GM21367 (cell line): ENCODE results near the gene ALG3.
A peak's percentile ranks its signal among the peaks of the same experiment; 100 is the strongest.

Experiments used
- ATAC-seq: cut with Tn5 transposase; IDR thresholded peaks from one replicate; pipeline ENCODE4 v1.9.1; 2021; ENCODE audit not compliant: unreplicated experiment

Gene ALG3

DNA sequence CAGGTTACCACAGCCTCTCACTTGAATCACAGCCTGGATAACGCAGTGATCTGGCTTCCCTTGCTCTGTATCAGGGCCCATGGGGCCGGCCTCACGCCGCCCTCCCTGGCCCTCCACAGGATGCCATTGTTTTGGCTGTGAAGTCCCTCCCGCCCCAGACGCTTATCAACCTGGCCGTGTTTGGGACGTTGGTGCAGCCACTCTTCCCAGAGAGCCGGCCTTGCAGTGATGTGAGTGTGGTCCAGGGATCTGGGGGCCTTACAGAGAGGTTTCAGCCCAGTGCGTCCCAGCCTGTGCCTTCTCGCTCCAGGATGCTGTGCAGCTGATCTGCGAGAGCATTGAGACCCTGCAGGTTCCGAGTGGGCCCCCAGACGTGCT is 12.7 kb downstream of the ALG3 start:
- ATAC-seq: no peak

DNA sequence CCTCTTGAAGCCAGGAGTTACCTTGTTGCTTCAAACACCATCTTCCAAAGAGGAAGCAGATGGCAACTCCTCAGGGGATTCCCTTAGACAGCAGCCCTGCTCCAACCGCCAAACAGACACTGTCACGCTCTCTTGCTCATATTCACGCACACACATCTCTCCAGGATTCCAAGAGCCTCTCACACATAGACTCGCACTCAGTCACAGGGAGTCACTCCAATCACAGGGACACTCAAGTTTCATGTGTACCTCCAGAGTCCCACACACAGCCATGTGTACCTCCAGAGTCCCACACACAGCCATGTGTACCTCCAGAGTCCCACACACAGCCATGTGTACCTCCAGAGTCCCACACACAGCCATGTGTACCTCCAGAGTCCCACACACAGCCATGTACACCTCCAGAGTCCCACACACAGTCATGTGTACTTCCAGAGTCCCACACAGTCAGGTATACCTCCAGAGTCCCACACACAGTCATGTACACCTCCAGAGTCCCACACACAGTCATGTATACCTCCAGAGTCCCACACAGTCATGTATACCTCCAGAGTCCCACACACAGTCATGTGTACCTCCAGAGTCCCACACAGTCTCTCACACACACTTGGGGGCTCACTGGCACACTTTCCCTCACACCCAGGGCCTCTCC is 13.3 kb downstream of the ALG3 start:
- ATAC-seq: no peak

DNA sequence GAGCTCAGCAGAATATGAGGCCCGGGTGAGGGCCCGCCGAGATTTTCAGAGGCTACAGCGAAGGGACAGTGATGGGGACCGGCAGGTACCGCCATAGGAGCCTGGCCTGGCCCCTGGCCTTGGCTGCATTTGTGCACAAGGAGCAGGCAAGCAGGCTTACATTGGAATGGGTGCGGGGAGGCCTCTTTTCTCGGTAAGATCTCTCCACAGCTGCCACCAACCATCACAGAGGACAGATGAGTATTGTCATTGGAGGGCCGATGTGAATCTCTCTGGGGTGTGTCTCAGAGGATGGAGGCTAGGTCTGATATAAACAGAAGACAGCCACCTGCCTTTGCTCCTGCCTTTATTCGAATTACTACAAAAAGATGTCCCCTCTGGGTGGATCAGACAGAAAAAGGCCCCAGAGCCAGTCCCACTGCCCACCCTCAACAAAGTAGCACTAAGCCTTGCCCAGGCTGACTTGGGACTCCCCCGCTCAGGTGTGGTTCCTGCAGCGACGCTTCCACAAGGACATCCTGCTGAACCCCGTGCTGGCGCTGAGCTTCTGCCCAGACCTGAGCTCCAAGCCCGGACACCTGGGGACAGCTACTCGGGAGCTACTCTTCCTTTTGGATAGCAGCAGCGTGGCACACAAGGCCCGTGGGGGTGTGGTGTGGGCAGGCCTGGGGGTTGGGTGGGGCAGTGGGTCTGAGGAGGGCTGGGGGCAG is 13.9 kb downstream of the ALG3 start:
- no peak for ATAC-seq

DNA sequence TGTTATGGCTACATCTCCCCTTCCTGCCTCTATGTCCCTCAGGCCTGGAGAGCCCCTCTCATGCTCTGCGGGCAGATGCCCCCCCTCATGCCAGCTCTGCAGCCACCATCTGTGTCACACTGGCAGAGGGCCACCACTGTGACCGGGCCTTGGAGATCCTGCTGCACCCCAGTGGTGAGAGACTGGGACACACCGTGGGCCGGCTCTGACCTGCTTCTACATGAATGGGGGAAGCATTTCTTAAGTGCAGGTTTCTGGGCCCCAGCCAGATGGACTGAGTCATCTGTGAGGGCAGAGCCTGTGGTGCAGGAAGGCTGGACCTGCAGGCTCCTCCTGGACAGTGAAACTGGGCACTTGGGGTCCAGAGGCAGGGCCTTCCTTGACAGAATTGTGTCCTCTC is 14.5 kb downstream of the ALG3 start:
- ATAC-seq: no peak

DNA sequence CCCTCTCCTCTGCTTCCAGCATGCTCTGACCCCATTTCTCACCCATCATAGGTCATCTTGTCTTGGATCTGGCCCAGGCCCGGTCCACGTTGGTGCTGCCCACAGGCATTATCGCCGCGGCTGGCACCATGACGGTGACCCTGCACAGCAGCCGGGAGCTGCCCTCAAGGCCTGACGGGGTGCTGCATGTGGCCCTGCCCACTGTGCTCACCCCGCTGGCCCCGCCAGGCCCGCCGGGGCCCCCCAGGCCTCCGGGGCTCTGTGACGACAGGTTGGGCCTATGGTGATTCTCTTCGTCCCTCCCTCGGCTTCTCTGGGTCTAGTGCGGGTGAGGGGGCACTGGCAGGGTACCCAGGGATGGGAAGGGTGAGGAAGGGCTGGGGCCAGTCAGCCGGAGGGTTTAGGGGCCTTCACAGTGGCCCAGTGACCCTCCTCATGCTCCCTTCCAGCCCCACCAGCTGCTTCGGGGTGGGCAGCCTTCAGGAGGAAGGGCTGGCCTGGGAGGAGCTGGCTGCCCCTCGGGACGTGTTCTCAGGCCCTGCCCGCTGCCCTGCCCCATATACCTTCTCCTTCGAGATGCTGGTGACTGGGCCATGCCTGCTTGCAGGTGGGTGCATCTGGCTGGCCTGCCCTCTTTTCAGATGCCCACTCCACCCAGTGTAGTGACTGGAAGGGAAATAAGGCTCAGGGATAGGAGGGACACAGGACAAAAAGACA is 15.5 kb downstream of the ALG3 start:
- ATAC-seq: no peak

DNA sequence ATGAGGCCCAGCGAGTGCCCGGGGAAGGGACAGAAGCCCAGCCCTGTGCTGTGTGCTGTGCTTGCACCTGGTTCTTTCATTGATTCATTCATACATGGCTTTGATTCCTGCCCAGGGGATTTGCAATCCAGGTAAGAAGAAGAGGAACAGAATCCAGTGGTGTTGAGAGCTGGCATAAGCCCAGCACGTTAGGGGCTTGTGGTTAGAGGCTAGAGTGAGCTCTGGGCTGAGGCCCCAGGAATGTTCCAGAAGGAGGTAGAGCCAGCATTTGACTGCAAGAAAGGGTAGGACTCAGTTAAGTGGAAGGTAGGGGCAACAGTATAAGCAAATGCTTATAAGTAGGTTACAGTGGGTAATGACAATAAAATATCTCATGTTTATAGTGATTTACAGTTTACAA is 17.1 kb downstream of the ALG3 start:
- no peak for ATAC-seq

DNA sequence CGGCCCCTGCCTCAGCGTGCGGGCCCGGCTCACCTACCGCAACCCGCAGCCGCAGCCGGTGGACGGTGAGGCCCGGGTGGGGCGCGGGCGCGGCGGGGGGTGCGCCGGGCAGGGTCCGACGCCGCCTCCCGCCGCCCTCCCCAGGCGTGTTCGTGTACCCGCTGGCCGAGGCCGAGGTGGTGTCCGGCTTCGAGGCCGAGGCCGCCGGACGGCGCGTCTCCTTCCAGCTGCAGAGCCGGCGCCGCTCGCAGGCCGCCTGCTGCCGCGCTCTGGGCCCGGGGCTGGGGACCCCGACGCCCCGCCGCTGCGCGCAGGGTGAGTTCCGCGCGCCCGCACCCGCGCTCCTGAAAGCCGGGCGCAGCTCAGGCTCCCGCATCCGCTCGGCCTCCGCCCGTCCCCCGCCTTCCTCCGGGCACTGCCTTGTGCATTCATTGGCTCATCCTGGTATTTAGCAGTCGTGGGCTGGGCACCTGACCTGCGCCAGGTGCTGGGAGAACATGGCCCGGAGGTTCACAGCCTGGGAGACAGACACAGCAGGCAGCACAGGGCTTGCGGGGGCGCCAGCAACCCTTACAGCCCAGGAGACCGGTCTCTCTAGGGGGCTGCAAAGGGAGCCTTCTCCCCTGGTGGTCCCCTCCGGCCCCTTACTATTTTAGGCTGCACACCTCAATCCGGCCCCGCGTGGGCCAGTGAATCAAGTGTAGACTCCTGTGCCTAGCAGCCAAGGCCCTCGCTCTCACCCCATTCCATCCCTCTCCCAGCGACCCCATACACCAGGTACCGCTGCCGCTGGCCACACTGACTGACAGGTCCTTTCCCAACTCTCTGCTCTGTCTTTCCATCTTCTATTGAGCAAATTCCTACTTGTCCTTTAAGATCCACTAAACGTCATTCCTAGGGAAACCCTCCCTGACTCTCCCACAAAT is 17.9 kb downstream of the ALG3 start:
- ATAC-seq: no peak

DNA sequence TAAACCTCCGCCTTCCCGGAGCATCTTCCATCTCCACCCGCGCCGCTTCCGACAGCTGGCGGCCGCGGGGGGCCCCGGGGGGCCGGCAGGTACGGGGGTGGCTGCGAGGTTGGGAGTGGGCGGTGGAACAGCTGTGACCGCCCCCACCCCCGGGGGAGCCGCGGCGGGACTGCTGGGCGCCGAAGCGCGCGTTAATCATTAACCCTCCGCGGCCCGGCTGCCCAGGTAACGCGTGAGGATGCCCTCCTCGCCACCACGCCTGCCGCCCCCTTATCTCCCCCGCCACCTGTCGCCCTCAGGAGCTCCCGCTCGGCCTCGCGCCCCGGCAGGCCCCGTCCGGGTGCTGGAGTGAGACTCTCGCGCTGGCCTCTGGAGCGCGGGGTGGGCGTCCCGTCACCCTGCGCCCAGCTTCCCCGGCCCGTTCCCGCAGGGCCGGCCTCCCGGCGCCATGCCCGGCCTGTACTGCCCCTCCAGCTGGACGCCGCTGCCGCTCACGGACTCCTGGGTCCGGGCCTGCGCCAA is 18.6 kb downstream of the ALG3 start:
- ATAC-seq: no peak

DNA sequence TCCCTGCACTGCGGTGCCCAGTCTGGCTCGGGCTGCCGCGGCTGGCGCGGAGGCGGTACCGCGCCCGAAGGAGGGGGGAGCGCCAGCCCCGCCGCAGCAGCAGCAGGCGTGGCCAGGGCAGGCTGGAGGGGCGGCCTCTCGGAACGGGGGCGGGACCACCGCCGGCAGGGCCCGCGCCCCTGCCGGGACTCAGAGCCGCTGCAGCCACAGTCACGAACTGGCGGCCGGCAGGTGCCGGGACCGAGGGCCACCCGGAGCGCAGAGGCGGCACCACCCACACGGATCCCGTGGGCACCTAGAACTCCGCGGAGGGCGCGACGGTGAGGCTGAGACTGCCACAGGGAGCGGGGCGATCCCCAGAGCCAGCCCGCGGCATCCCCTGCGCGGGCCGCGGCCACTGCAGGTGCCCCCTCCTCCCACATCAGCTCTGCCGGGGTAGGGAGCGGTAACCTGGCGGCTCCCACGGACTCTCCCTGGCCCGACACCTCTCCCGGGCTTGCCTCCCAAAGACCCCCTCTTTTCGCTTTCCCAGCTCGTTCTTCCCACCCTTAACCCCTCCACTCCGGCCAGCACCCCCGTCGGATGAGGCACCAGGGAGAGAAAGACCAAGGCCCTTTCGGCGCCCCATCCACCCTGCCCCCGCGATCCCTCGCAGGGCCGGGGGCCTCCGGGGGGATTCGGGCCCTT is 19.2 kb downstream of the ALG3 start, which contains the start of gene VWA5B2:
VWA5B2 (plus strand) TSS at position 192 of the 687 bp plus-strand sequence. CDS start 944 bp downstream, outside the sequence.
- peak; percentile 71 for ATAC-seq

DNA sequence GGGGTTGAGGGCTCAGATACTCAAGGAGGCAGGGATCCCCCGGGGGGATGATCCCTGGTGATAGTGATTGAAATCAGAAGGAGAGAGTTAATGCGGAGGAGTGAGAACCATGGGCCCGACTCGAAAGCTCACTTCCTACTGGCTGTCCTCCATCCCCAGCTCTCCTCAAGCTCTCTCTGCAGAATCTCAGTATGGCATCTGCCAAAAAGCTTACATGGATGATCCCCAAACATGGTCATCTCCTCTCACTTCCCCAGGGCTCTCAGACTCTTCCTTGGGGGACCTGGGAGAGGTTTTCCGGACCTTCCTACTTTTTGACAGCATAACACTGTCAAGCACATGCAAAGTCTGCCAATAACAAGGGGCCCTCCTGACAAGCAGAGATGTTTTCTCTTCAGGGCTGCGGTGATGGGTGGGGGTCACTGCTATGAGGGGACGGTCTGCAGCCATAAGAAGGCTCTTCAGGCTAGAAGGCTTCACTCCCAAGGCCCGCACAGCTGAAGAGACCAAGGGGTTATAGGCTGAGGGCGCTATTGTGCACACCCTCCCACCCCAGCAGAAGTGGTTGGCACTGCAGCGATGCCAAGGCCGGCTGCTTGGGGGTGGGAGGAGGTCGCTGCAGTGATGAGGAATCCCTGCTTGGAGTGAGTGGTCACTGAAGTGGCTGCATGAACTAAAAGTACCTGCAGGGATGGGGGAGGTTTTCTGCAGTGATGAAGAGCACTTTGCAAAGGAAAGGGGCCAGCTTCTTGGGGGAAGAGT is 20.2 kb downstream of the ALG3 start:
- ATAC-seq: no peak

DNA sequence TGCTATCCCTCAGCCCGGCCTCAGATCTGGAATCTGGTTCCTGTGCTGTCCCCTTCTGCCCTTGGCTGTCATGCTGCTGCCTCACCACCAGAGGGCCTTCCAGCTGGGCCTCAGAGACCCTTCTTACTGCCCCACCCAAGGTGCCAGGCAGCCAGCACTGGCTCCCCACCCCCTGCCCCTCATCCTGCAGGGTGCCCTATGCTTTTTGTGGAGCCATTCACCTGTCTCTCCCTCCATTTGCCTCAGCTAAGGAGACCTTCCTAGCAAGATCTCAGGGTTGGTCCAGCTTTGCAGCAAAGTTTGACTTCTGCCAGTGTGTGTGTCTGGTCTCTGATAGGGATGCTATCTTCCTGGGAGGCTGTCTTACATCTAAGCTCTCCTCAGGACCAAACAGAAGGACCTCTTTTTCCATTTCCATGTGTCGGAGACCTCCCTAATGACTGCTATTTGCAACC is 21.3 kb downstream of the ALG3 start:
- no peak for ATAC-seq

DNA sequence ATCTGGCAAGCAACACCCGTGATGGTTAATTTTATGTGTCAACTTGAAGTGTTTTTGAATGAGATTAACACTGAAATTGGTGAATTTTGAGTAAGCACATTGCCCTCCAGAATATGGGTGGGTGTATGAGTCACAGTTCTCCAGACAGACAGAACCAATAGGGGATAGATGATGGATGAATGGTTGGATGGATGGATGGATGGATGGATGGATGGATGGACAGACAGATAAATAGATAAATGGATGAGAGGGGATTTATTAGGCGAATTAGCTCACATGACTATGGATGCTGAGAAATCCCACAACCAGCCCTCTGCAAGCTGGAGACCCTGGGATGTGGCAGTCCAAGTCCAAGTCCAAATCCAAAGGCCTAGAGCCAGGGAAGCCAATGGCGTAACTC is 24.8 kb downstream of the ALG3 start:
- no peak for ATAC-seq

DNA sequence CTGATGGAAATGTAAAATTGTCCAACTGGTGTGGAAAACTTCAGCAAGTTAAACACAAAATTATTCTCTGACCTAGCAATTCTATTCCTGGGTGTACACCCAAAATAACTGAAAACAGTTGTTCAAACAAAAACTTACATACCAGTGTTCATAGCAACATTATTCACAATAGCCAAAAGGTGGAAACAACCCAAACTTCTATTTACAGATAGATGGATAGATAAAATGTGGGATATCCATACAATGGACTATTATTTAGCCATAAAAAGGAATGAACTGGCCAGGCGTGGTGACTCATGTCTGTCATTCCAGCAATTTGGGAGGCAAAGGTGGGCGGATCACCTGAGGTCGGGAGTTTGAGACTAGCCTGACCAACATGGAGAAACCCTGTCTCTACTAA is 26.2 kb downstream of the ALG3 start:
- ATAC-seq: no peak

DNA sequence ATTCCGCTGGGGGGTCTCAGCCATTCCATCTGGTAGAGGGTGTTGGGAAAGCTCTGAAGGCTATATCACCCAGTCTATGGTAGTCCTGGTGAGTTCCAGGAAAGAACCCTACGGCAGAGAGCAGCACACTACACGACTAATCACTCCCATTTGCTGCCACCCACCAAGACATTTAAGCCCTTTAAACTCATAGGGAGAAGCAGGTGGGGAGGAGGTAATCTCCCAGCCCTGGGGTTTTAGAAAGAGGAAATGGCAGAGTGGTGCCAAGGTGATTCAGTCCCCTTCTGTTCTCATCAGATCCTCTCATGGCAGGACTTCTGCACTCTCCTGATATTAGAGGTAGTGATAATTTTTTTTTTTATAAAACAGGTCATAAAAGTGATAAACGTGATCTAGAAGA is 29.9 kb downstream of the ALG3 start:
- no peak for ATAC-seq

DNA sequence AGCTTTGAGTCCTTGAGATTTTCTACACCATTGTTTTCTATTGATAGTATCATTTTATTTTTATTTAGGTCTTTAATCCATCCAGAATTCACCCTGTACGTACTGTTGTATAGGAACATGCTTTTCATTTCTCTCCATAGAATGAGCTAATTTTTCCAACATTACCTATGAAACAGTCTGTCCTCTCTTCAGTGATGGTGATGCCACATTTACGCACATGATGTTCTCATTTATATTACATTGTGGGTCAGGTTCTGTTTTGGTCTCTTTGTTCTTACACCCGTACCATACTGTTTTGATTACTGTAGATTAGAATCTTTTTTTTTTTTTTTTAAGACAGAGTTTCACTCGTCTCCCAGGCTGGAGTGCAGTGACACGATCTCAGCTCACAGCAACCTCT is 37.0 kb downstream of the ALG3 start:
- ATAC-seq: no peak

DNA sequence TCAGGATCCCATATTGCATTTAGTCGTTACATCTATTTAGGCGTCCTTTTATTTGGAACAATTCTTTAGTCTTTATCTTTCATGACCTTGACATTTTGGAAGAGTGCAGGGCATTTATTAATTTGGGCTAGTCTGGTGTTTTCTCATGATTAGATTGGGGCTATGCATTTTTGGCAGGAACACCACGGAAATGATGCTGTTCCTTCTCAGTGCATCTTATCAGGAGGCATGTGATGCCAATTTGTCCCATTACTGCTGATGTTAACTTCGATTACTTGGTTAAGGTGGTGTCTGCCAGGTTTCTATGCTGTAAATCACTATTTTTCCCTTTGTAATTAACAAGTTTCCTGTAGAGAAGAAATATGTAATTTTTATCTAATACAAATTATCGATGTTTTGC is 37.5 kb downstream of the ALG3 start:
- ATAC-seq: no peak

DNA sequence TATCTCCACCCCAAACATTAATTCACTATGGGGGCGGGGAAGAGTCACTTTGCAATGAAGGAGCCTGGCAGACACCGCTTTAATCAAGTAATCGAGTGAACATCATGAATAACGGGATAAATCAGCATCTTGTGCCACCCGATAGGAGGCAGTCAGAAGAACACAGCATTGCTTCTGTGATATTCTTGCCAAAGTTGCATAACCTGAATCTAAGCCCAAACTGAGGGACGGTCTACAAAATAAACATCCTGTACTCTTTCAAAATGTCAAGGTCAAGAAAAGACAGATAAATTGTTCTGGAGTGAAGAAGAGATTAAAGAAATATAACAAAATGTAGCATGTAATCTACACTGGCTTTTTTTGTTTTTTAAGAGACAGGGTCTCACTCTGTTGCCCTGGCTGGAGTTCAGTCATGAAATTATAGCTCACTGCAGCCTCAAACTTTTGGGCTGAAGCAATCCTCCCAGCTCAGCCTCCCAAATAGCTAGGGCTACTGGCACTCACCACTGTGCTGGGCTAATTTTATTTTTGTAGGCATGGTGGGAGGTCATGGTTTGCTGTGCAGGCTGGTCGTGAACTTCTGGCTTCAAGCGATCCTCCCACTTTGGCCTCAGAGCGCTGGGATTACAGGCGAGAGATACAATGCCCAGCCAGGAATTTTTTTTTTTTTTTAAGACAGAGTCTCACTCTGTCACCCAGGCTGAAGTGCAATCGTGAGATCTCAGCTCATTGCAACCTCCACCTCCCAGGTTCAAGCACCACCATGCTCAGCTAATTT is 39.4 kb downstream of the ALG3 start:
- ATAC-seq: no peak

DNA sequence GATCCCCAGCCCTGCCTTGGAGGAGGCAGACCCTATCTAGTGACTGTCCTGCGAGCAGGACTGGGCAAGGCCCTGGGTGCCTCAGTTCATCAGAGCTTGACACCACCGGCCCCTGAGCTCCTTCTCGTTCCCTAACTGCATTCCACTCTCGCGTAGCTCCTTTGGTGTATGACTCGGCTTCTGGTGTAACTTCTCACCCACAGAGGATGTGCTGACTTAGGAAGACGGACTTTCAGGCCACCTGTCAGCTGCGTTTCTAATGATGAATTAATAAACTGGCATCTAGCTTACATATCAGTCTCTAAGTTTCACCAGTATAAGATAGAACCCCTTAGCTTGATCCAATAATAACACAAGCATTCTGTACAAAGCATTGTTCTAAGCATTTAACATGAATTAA is 45.2 kb downstream of the ALG3 start:
- no peak for ATAC-seq

DNA sequence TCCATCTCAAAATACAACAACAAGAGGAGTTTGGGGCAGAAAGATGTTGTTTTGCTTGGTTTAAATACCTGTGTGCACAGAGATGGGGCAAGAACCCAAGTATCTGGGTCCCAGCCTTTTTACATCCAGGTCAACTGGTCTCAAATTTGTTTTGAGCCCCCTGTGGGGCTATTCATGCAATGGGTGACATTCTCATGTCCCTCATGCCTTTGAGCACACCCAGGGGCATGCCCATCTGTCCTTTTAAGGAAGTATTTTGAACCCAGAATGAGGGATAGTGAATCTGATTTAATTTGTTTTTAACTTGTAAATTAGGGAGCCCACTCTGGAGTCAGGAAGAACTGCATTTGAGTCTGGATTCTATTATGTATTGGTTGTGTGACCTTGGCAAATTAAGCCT is 47.9 kb downstream of the ALG3 start:
- no peak for ATAC-seq
